Stromal cell of bone marrow (primary cell): Measurements from ENCODE around the gene MYH14.
"Not testable (repeated sequence)": the region's sequence is repeated elsewhere in the genome, so short reads cannot be mapped to it uniquely, and the experiment has no call there.

Experiments
- DNase-seq: peaks from one replicate; pipeline ENCODE4 v3.0.0-alpha.2; 2012; ENCODE audit warnings: low read depth

Gene MYH14

DNA sequence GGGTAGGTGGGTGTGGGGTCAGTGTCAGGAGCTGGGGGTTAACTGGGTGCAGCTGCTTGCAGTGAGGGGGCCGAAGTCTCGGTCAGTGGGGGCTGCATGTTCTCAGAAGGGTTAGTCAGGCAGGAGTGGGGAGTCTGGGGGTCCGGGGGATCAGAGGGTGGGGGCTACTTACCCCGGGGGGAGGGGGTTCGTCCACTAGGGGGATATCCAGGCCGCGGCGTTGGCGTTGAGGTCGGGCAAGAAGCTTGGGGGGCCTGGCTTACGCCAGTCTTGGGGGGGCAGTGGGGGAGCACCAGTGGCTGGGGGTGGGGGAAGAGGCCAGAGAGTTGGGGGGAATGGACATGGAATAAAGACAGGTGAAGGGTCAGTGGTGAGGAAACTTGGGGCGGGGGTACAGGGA lies 116.6 kb downstream of the MYH14 start:
- no peak for DNase-seq

DNA sequence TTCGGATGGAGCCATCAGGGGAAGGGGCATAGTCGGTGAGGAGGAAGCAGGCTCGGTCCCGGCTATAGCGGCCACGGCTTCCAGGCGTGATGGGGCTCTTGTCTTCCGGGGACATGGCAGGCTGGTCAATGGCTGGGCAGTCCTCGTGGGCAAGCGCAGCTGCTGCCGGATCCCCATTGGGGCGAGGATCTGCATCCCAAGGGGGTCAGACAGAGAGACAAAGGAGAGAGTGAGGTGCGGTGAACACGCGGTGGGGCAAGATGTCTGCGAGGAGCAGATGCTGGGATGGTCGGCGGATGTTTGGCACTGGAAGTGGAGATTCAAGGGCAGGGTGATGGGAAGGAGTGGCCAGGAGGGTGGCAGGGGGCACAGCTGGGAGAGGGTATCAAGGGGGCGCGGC lies 117.2 kb downstream of the MYH14 start:
- no peak for DNase-seq

DNA sequence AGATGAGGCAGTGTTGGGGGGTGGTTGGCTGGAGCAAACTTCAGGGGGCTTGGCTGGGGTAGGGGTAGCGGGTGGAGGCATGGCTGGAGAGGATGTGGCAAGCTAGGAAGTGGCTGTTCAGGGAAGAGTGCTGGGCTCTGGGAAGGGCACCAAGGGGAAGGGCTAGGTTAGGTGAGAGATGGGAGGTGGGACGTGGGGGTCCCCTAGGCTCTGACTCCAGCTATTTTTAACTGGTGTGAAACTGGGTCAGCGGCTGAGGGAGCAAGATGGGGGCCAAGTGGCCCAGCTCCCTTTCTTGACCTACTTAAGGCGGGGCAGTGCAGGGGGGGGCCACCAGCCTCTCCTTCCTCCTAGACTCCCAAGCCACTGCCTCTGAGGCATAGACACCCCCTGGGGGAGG lies 118.4 kb downstream of the MYH14 start:
- no peak for DNase-seq

DNA sequence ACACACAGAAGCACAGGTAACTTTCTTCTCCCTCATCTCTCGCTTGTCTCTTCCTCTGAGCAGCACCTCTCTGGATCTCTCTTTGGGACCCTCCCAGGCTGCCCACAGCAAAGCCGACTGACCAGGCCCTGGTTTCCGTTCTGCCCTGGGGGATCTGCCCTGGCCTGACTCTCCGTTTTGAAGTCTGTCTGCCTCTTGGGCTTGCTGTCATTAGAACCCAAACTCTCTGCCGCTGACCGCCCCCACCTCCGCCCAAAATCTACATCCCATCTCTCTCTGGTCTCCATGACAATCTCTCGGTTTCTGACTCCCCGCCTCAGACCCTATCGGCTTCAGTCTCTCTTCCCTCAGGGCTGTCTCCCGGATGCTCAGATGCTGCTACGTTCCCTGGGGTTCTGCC lies 118.8 kb downstream of the MYH14 start:
- DNase-seq: no peak

DNA sequence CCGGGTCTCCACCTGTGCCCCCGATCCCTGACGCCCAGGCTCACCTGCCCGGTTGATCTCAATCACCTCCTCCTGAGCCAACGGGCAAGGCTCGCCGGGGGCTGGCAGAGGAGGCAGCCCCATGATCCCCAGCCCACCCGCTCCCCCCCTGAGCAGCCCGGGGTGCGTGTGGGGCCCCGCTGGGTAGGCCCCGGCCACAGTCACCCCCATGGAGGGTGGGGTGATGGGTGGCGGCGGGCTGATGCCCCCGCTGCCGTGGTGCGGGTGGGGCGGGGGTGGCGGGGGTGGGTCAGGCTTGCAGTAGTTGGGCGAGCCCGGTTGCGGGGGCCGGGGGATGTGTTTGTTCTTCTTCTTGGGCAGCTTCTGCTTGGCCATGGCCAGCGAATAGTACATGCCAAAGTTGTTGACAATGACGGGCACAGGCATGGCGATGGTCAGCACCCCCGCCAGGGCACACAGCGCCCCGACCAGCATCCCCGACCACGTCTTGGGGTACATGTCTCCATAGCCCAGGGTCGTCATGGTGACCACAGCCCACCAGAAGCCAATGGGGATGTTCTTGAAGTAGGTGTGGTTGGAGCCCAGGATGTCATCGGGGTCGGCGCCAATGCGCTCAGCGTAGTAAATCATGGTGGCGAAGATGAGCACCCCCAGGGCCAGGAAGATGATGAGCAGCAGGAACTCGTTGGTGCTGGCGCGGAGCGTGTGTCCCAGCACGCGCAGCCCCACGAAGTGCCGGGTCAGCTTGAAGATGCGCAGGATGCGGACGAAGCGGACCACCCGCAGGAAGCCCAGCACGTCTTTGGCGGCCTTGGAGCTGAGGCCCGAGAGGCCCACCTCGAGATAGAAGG lies 119.7 kb downstream of the MYH14 start:
- DNase-seq: no peak

DNA sequence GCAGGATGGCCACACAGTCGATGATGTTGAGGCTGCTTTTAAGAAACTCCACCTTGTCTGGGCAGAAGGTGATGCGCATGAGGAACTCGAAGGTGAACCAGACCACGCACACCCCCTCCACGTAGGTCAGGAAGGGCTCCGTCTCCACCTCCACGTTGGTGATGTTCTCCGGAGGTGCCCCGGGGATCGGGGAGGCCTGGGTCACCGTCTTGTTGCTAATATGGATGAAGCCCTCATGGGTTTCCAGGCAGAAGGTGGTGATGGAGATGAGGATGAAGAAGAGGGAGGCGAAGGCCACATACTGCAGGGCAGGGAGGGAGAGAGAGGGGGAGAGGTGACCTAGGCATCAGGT lies 120.3 kb downstream of the MYH14 start:
- DNase-seq: no peak

DNA sequence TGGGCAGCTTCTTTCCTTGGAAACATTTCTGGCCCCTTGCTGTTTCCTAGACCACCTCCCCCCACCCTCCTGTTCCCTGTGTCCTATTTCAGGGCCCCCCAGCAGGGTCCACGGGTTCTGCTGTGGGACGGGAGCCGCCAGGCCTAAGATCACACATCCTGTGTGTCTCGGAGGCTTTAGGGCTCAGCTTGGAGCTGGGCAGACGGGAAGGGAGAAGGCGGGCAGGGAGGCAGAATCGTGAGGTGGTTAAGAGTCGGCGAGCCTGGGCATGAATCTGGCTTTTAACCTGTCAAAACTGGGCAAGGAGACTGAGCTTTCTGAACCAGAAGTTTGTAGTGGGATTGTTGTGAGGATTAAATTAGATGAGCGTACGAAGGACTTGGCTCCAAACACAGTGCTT lies 120.9 kb downstream of the MYH14 start:
- DNase-seq: no peak

DNA sequence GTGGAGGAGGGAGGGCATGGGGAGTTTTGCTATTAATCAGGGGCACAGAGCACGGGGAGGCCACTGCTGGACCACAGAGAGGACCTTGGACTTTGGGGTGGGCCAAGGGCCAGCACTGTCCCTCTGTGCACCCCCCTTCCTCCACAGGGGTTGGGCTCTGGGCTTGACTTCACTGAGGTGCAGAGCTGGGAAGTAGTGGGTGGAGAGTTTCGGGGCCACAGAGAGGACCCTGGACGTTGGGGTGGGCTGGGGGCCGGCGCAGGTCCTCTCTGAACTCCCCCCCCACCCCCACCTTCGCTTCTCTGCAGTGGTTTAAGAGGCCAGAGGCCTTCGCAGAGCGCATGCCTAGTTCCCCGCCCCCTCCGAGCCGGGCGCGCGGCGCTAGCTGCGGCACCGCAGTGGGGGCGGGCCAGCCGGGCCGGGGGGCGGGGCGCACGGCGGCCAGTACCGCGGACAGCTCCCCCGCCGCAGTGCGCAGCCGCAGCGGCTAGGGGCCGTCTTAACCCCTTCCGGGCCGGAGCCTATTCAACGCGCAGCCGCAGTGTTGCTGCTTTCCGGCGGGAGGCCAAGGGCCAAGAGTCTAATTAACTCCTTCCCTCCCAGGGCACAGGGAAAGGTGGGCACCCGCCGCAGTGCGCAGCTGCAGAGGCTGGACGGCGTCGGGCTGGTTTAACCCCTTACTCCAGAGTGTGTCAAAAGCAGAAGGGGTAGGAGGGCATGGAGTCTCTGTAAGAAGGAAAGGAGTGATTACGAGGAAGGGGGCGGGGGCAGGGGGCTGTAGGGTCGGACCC lies 122.1 kb downstream of the MYH14 start:
- no peak for DNase-seq

DNA sequence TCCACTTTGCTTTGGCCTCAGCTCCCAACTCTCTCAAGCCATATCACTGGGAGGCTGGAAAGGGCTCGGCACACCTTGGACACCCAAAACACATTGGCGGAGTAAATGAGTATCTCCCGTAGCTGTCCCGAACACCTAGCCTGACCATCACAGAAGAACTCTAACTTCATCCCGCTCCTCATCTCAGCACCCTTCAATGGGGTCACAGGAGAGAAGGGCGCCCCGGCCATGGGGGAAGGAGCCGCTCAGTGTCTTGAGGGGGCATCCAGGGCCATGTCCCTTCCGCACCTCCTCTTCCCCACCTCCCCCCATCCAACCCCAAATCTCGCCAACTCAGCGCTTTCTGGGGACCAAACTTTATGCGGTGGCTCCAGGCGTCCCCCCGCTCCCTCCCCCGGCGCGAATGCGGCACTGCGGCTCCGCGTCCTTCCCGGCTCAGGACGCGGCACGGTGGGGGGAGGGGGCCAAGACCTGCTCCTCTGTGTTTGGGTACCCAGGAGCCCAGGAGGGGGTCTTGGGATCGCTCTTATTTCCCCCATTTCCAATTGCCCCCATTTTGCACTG lies 122.8 kb downstream of the MYH14 start:
- no peak for DNase-seq

DNA sequence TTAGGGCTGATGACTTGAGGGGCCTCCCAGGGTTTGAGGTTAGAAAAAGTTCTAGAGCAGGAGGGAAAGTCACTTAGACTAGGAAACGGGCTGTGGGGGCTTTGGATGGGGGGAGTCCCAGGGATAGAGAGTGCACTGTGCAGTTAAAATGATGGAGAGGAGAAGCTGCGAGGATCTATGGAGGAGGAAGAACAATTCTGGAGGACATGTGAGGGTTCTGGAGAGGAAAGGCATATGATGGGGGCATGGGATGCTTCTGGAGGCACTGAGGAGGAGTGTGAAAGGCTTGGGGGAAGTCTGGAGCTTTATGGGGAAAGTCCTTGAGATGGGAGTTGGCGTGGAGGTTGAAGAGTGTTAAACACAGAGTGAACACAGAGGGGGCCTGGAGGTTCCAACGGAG lies 123.6 kb downstream of the MYH14 start:
- DNase-seq: no peak

DNA sequence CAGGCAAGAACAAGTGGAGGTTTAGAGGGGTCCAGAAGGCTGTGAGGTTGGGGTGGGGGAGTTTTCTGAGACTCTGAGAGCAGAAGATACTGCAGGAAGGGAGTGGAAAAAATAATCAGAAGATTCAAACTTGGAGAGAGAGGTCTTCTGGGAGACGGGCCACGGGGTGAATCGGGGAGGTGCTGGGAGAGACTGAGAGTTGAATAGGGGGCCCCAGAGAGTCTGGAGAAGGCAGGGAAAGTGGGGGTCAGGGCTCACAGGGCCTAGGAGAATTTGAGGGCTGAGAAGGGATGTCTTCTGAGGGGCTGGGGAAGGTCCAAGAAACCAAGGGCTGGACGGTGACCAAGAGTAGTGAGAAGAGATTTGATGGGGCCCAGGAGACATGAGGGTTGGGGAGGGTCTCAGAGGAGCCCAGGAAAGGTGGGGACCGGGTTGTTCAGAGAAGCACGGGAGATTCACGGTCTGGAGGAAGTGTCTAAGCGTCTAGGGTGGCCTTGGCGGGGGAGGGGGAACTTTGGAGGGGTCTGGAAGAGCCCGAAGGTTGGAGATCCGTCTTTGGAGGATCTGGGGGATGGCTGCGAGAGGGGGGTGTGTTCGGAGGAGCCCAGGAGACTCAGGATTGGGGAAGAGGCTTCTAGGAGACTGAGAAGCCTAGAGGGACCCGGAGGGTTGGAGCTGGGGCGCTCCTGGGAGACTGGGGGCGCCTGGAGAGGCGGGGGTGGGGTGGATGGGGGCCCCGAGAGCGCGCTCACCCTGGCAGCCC lies 124.2 kb downstream of the MYH14 start:
- DNase-seq: no peak

DNA sequence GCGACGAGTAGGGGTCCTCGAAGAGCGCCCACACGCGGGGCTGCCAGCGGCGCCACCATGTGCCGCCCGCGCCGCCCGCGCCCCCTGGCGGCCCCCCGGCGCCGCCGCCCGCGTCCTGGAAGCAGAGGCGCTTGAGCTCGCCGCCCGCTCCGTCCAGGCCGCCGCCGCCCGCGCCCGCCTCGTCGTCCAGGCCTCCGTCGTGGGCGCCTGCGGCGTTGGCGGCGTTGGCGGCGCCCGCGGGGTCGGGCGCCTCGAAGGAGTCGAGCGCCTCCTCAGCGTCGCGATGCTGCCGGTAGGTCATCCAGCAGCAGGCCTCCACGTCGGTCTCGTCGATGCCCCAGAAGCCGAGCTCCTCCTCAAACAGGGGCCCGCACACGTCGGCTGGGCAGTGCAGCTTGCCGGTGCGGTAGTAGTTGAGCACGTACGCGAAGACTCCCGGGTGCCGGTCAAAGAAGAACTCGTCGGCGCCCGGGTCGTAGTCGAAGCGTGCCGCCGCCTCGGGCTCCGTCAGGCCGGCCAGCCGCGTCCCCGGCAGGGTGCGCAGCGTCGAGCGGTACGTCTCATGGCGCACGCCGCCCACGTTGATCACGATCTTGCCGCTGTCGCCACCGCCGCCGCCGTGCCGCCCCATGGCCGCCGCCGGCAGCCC lies 124.9 kb downstream of the MYH14 start:
- no peak for DNase-seq

DNA sequence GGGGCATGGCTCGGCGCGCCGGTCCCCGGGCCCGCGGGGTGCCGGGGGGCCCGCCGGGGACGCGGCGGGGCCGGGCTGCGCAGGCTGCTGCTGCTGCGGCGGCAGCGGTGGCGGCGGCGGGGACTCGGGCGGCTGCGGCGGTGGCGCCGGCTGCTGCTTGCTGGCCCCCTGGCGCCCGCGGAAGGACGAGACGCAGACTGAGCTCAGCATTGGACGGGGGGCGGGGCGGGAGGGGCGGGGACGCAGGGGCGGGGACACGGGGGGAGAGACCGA lies 125.4 kb downstream of the MYH14 start:
- no peak for DNase-seq

DNA sequence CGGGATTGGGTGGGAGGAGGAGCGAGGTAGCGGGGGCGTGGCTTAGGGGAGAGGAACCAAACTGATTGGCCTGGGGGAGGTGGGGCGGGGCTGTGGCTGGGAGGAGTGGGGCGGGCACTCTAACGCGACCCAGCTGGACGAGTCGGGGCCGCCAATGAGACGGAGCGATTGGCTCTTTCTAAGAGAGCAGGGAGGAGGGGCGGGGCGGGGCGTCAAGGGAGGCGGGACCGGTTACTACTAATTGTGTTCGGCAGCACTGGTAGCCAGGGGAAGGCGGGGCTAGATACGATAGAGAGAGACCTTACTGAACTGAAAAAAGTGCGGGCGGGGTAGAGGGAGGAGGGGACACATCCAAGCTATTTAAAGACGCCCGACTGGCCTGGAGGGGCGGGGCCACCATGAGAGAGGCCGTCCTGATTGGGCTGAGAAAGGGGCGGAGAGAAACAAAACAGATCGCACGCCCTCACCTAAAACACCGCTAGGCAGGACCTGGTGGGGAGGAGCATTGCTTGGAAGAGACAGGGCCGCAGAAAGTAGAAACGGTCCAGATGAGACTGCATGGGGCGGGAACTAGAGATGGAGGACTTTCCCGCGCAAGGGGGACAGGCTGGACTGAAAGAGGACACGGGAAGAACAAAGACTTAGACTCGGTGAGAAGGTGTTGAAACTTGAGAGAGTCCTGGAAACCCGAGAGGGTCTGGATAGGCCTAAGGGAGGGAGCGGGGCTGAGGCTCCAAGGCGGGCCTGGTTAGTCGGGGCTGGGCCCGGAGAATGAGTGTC lies 125.9 kb downstream of the MYH14 start, which contains the start of gene KCNC3:
Gene KCNC3, minus strand, starts transcription at position 232 of the 780 bp plus-strand sequence. CDS start 295 bp downstream, outside the sequence.
- DNase-seq: peak; percentile 61

DNA sequence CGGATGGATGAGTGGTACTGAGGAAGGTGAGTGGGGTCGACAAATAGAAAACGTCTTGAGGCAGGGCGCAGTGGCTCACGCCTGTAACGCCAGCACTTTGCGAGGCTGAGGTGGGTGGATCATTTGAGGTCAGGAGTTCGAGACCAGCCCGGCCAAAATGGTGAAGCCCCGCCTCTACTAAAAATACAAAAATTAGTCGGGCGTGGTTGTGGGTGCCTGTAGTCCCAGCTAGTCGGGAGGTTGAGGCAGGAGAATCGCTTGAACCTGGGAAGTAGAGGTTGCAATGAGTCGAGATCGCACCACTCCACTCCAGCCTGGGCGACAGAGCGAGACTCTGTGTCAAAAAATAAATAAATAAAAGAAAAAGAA lies 126.5 kb downstream of the MYH14 start:
- DNase-seq: not testable (repeated sequence)

DNA sequence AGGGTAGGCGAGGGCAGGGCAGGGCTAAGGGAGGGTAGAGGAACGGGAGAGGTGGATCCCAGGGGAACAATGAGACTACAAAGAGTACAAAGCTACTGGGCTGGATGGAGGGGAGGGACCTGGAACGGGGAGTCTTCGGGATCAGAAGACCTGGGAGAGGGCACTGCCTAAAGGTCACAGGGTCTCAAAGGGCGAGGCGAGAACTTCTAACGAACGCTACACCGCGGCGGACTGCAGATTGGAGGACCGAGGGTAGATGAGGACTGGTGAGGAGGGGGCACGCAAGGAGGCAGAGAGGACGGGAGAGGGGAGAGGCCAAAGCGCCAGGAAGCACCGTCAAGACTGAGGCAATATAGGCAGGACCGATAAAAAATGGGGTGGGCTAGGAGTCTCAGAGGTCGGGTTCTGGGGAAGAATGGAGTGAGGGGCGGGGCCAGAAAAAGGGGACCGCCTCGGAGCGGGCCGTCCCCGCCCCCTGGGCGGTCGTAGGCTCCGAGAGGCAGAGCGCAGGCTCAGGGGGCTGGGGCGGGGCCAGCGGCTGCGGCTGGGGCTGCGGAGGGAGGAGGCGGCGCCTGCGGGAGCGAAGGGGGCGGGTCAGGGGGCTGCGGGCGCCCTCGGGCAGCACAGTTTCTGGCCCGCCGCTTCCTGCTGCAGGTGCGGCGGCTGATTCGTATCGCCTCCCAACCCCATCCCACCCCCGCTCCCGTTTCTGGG lies 127.1 kb downstream of the MYH14 start:
- no peak for DNase-seq

DNA sequence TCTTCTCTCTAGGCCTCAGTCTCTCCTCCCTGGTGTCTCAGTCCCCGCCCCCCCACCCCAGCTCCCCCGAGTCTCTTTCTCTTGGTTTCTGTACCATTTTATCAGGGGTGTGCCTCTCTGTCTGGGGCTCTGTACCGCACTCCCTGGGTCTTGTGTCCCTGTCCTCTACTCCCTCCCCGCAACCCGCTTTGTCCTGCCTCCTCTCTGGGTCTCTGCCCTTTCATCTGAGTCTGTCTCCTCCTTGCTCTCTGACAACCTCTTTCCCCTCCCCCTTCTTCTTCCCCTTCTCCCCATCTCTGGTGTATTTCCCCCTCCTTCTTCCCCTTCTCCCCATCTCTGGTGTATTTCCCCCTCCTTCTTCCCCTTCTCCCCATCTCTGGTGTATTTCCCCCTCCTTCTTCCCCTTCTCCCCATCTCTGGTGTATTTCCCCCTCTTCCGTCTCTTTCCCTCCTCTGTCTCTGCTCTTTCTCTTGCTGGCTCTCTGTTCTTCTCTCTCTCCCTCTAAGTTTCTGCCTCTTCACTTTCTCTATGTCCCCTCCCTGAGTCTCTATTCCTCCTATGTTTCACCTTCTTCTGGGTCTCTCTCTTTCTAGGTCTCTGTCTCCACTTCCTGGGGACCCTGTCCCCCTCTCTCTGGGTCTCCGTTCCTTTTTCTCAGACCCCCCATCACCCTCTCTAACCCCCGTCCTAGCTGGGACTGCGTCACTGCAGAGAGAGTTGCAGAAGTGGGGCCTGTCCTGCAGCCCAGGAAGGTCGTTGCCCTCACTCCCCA lies 128.0 kb downstream of the MYH14 start:
- DNase-seq: no peak

DNA sequence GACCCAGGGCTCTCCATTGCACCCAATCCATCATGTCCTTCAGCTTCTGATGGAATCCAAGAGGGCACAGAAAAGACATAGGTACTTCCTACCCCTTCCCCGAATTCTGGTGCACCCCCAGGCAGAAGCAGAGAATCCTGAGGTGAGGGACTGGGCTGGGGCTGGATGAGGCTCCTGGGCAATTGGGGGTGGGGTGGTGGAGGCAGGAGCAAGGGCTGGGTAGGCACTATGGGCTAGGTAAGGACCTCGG lies 128.5 kb downstream of the MYH14 start:
- DNase-seq: no peak

DNA sequence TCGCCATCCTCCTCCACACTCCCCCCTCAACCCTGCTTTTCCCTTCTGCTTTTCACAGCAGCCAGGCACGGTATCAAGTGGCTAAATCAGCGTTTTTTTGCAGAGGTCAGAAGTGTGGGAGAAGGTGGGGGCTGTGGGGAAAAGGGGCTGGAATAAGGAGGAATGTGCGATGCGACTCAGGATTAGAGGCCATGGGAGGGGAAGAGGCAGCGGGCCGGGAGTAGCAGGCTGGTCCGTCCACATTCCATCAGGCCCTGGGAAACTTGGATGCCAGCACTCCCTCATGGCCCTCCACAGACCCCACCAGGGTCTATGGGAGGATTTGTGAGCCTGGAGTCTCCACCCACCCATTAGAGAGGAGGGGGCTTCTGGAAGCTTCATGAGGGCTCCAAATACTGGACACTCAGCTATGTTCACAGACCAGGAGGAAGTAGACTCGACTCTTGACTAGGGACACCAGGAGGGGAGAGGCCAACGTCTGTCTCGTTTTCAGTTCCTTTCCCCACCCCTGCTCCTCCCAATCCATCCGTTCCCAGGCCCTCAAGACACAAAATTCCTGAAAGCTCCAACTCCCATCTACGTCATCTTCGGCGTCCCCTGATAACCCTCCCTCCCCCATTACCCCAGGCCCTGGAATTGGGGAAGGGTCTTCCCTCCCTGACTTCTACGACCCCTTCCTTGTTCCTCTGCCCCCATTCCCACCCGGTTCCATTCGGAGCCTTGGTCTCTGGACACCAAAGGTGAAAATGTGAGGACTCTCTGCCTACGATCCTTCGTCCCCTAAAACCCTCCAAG lies 129.0 kb downstream of the MYH14 start:
- DNase-seq: no peak
